HG02840 (cell line): Measurements from ENCODE around the gene ZNF789.

Source experiments
- ATAC-seq: cut with Tn5 transposase; IDR thresholded peaks from one replicate; pipeline ENCODE4 v1.9.1; 2021; ENCODE audit warnings: mild to moderate bottlenecking, moderate library complexity, moderate number of reproducible peaks; ENCODE audit not compliant: unreplicated experiment, low FRiP score

ZNF789 gene

DNA sequence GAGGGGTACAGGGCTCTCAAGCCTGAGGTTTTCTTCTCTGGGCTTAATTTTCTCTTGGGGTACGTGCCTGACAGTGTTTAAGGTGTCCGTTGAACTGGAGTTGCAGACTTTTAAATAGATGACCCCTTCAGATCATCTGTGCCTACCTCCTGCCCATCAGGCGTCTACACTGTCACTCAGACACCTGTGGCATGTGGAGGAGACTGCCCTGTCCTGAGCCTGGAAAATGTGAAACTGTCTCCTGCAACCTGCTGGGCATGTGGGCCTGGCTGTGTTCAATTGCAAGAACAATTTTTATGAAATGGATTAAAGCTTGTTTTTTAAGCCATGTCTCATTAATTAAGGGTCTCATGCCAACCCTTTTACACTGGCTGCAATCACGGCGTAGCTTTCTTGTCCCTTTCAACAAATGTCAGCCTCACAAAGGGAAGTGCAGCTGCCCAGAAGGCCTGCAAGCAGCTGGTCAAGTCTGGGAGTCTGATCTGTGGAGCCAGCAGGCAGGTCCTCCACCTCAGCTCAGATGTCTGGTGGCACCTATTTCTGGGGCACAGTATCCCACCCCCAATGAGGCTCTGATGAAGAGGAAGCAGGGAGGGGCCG is 15.5 kb upstream of the ZNF789 start:
- no peak for ATAC-seq

DNA sequence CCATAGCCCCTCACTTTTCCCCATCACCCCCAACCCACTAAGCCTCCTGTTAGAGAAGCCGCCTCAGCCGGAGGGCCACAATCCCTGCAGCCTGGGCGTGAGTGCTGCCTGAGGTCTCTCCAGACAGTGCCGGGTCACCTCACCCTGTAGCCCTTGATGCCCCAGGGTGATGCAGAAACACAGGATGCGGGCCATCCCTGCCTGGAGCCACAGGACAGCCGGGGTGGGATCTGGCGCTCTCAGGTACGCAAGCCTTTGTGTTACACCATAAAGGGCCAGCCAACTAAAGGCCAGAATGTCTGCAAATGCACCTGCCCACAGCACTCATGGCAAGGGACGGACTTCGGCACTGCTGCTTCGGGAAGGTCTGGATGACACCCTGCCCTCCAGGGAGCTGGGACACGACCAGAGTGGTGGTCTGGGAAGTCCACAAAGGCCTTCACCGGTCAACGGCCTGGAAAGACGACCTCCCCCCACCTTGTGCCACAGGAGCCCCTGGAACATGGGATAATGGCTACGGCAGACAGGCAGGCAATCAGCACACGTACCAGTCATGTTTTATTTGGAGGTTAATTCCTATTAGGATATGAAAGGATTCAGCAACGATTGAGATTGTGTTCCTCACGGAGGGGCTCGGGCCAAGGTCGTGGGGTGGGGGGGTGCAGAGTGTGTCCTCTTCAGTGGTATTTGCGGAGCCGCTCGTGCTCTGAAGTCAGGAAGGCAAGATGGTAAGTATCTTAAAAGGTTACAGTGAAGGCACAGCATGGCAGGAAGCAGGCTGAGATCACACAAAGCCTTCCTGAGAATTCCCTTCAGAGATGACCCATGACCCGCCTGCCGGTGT is 14.8 kb upstream of the ZNF789 start:
- no peak for ATAC-seq

DNA sequence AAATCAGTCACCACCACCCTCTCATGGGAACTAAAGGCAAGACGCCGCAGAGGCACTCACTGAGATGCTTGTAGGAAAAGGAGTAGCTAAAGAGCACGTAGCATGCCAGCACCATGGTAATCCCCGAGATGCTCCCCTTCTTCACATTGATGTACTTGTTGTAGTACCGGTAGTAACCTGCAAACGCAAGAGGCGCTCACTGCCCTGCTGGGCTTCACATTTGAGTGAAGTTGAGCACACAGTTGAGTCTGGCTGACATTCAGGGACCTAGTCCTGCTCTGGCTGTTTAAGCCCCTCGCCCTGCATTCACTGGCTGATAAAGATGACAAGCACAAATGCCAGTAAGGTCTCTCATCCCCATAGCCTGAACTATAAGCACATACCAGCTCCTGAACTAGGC is 13.6 kb upstream of the ZNF789 start:
- no peak for ATAC-seq

DNA sequence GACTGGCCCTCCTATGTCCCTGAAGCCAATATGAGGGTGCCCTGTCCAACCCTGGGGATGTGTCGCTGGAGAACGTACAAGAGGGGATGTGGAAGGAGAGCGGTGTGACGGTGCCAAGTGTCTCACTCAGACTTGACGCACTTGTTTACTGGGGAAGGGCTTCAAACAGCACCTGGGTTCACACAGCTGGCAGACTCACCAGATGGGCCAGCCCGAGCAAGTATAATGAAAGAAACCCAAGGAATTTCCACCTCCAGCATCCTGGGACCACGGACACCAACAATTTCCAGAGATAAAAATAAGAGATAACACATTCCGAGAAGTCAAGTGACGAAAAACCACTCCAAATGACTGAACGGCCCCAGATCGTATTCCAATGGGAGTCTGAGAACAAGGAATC is 12.0 kb upstream of the ZNF789 start:
- ATAC-seq = no peak

DNA sequence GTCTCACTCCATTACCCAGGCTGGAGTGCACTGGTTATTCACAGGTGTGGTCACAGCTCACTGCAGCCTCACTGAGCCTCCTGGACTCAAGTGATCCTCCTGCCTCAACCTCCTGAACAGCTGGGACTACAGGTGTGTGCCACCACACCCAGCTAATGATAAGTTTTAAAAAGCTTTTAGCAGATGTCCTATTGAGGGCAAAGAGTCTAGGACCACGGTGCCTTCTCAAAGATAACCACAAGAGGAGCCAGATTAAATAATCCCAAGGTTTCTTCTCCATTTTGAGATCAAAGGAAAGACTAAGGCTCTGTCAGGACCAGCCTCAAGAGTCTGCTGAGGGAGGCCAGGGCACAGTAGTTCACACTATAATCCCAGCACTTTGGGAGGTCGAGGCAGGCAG is 11.5 kb upstream of the ZNF789 start:
- no peak for ATAC-seq

DNA sequence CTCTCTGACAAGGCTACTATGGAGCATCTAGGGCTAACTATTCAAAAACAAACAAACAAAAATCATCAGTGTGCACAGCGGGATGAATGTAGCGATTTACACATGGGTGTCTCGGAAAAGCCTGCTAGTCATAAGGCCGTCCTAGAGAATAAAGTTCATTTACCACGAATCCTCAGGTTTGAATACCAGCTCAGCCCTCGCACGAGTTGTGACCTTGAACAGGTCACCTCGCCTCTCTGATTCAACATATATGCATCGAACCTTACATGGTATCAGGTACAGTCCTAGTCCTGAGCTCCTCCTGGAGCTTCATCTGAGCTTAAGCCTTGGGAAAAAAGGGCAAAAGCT is 7.3 kb upstream of the ZNF789 start:
- ATAC-seq = peak; percentile 36

DNA sequence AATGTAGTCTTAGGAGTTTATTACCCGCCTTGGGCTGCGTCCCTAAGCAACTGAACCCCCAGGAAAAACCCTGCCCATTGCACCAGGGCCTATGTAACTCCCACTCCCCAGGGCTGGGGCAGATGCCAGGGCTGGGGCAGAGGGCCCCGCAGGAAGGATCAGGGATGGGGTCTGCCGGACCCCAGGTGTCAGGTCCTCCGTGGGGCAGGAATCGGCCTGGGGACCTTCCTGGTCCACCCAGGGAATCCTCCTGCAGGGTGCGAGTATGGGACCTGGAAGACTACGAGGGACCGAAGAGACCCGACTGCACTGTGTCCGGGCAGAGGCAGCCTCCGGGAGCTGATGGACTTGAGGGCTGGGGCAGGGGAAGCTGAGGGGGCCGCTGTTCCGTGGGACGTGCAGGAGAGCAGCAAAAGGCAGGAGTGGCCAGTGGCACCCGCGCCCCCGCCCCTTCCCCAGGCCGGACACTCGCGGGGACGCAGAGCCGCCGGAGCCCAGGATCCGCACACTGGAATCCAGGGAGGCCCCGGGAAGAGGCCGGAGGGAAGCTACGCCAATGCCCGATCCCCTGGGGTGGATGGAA is 4.3 kb upstream of the ZNF789 start:
- ATAC-seq = no peak

DNA sequence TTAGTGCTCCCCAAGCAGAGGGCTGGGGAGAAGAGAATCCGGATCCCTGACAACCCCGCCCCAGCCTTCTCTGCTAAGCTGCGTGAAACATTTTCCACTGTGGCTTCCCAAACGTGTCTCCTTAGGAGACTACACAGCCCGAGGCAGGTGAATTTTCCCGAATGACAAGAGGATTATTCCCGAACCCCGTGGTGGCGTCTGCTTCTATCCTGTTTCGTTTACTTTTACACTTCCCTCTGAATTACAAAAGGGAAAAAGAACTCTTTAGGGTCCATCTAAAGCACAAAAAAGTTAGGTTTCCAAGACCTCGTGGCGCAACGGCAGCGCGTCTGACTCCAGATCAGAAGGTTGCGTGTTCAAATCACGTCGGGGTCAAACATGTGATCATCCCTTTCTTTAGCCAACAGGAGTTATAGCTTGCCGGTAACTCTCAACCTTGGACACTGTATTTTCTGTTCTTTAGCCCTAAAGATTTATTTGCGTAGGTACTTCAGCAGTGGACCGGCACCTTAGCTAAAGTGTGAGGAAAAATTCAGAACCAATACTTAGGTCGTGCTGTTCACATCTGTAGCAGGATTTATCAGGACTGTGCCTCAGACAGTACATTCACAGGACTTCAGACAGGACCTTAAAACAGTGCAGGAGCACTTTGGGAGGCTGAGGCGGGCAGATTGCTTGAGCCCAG is 3.2 kb upstream of the ZNF789 start:
- ATAC-seq = no peak

DNA sequence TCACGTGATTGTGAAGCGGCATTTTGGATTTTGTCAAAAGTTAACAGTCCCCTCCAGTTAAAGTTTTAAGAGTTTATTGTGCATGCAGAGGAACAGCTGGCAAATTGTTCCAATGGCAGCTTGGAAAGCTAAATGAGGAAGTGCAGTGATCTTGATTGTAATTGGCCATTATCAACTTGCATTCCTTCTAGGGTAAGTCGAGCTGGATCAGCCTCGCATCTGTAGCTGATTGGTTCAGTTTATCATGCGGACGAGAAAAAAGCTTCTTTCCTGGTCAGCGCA is 566 bp downstream of the ZNF789 start:
- ATAC-seq = peak; percentile 1

DNA sequence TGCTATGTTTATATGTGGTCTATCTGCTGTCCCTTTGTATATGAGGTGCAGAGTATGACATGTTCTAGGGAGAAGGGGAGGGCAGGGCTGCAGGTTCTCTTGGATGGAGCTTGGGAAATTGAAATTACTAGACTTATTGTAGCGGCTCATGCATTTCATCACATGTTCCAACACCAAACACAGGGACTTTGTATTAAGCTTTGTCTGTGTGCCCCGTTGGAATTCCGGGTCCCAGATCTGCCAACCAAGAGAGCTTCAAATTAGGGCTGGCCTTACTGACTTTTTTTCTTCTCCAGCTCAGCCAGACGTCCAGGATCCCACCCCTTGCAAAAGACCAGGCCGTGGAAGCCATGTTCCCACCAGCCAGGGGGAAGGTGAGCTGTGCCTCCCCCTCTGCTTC is 3.4 kb downstream of the ZNF789 start:
- no peak for ATAC-seq

DNA sequence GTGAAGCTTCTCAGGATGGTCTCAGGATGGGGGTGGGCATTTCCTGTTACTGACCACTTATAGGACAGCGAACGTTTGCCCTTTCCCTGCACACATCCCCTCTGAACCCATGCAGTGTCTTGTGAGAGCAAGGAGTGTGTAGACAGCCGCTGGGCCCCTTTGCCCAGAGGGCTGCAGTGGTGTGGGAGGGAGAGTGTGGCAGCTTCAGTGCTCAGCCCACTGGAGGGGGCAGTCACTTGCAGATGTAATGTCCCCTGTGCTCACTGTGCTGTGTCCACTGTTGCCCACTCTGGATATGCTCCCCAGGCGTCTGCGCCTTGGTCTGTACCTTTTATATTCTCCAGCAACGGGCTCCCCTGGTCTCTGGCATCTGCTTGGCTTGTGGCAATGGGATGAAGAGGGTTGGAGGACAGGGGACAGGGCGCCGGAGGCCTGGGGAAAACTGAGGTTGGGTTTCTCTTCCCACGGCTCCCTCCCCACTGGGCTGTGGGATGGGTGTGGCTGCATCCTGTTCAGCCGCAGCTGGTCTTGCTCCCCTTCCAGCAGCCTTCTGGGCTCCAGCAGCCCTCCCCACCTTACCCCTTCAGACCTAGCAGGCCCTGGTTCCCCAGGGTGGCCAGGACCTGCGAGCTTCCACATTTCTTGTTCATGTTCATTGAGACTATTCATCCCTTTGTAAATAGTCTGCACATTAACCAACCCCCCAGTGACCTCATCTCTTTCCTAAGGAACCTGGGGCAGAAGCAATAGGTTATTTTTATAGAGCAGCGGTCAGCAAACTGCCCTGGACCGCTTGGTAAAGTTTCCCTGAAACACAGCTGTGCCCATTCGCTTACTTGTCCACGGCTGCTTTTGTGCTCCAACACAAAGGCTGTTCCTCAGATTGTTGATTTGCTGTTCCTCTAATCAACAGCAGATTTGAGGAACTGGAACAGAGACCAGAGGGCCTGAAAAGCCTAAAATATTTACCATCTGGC is 6.1 kb downstream of the ZNF789 start:
- no peak for ATAC-seq

DNA sequence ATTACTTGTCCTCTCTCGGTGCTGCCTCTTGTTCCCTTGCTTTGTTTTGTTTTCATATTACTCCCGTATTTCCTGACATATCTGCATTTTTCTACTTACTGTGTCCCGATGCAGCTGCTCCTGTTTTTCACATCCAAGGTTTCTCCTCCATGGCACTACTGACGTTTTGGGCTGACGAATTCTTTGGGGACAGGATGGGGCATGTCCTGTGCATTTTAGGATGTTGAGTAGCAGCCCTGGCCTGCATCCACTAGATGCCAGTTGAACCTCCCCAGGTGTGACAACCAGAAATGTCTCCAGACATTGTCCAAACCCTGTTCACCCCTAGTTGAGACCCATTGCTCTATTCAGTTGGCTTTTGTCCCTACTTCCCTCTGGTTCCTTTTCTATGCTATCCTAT is 12.4 kb downstream of the ZNF789 start:
- ATAC-seq = no peak

DNA sequence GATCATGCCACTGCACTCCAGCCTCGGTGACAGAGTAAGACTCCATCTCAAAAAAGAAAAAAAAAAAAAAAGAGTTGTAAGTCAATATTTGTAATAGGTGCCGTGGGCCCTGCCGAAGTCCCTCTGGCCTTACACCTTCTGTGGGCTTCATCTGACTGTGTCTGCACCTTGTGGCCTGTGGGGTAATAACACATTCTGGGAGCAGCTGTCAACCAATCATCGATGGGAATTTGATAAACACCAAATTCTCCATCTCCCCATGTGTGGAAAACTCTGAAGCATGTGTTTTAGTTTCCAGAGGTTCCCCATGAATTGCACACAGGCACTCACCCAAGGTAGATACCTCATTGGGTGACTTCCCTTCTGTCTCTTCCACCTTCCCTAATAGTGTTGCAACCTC is 16.5 kb downstream of the ZNF789 start:
- ATAC-seq = no peak

DNA sequence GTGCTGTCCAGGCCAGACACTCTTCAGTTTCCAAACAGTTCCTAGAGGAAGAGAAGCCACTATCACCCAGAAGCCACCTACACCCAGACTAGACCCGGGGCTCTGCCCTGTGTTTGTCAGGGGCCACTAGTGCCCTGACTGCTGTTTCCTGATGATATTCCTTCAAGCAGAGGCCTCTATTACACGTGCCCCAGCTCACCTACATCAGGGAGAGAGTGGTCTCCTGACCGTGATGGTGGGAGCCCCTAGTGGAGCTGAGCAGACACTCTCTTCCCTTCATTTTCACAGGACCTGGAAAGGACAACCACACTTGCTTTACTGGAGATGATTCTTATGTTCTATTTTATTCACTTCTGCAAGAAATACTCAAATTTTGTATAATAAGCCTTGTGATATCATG is 18.2 kb downstream of the ZNF789 start:
- ATAC-seq = no peak

DNA sequence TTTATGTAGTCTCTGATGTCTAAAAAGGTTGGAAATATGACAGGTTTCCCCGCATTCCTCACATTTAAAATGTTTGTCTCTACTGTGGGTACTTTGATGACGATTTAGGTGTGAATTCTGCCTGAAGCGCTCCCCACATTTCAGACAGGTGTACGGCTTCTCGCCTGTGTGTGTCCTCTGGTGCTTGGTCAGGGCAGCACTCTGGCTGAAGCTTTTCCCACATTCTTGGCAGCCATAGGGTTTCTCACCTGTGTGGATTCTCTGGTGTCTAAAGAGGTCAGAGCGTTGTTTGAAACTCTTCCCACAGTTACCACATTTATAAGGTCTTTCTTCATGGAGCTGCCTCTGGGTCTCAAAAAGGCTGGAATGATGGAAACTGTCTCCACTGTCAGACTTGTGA is 21.1 kb downstream of the ZNF789 start:
- no peak for ATAC-seq

DNA sequence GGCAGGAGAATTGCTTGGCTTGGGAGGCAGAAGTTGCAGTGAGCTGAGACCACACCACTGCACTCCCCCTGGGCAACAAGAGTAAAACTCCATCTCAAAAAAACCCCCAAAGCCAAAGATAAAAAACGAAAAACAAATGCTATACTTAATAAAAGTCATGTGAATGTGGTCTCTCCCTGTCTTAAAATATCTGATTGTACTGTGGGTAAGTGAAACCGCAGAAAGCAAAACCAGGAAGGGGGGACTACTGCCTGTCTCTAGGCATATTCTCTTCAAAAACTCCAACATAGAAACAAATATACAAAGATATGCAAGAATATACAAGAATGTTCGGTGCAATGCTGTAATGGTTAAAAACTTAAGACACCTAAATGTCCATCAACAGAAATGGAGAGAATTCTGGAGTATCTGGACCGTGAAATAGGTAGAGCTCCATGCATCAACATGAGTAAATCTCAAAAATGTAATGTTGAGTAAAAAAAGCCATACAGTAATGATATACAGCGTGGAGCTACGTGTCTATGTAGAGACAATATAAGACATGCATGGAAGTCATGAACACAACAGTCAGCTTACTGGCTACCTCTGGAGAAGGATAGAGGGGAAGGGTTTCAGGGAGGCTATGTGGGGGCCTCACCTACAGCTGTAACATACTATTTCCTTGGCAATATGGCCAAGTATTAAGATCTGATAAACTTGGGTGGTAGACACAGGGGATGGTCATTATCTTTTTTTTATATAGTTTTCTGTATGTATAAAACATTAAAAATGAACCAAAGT is 25.3 kb downstream of the ZNF789 start:
- no peak for ATAC-seq

DNA sequence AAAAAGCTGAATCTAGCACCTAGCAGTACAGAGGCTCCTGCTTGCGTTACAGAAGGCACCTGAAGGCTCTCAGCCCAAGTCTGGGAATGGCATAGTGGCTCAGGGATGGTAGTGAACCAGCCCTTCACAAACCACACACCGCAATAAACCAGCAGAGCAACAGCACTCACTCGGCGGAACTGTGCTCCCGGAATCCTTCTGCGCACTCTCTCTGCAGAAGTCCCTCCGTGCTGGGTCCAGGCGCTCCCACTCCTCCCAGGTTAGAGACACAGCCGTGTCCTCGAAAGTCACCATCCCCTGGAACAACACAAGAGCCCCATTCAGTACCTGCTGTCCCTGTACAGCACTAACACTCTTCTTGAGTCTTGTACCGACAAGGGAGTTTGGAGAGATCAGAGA is 25.9 kb downstream of the ZNF789 start:
- ATAC-seq = no peak

DNA sequence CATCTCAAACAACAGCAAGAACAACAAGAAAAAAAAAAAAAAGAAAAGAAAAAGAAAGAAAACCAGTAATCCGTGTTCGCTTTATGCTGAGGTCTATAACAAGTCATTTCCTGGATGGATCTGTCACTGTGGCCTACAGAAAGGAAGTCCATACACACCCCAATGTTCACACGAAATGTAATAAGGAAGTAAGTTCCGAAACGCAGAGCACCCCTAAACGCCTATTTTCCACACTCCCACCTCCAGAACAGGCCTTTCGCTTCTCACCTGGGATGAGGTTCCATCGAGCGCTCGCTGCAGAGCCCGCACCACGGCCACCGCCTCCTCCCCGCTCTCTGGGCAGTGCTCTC is 26.7 kb downstream of the ZNF789 start:
- ATAC-seq = no peak

DNA sequence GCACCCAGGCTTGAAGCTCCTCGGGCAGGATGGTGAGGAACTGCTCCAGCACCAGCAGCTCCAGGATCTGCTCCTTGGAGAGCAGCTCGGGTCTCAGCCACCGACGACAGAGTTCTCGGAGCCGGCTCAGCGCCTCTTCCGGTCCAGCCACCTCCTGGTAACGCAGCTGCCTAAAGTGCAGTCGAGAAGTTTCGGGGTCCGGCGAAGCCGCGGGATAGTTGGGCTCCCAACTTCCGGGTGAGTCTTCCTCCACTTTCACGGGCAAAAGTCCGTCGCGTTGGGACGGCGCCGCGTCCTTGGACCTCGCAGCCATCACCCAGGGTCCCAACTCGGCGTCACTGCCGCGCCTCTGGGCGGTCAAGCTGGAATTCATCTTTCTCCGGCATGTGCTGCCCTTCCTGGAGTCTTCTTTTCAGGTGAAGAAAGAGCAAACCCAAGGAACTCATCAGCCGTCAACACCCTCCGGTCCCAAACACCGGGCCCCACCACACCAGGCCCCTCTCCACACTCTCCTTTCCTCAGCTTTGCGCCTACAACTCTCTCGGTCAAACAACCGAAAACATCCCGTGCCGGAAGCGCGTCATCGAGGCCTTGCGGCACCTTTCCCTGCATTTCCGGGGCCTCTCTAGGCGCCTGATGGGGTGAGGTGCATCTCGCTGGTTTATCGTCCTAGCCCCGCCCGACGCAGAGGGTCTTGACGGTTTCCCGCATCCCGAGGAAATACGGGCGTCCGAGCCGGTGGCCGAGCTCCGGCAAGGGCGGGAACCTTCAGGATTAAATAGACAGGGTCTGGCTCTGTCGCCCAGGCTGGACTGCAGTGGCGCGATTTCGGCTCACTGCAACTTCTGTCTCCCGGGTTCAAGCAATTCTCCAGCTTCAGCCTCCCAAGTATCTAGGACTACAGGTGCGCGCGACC is 27.3 kb downstream of the ZNF789 start, which contains the start of gene ZNF394:
Gene ZNF394, minus strand, starts transcription at position 561 of the 916 bp plus-strand sequence. Its CDS starts 188 bp downstream, at position 373.
- peak; percentile 42 for ATAC-seq
